CD4-positive, alpha-beta T cell treated with Interleukin-21 for 1 hour (primary cell): ENCODE results near the gene PCDHGA1.
"Not testable (repeated sequence)": the region's sequence is repeated elsewhere in the genome, so short reads cannot be mapped to it uniquely, and the experiment has no call there.

Experiments used
- DNase-seq: peaks from one replicate; pipeline ENCODE4 v3.0.0-alpha.2; 2020

Gene PCDHGA1

GRCh38 chr5:141383345-141383744 lies 53.0 kb downstream of the PCDHGA1 start:
- no peak for DNase-seq

- no peak for DNase-seq
Measured at GRCh38 chr5:141384471-141385267, 54.4 kb downstream of the PCDHGA1 start.

GRCh38 chr5:141387557-141388311 lies 57.4 kb downstream of the PCDHGA1 start, which contains the start of gene PCDHGB4:
TSS of gene PCDHGB4 (plus strand) at chr5:141387698. CDS start at chr5:141387885, 187 bp downstream.
- DNase-seq = peak; percentile 28

GRCh38 chr5:141388661-141389060 lies 58.3 kb downstream of the PCDHGA1 start:
- no peak for DNase-seq

- no peak for DNase-seq
Measured at GRCh38 chr5:141389153-141390042, 59.1 kb downstream of the PCDHGA1 start.

GRCh38 chr5:141392429-141393198 lies 62.3 kb downstream of the PCDHGA1 start, which contains the start of gene PCDHGA8:
TSS of gene PCDHGA8 (plus strand) at chr5:141392633. CDS start at chr5:141392814, 181 bp downstream.
- no peak for DNase-seq

GRCh38 chr5:141393267-141393666 lies 63.0 kb downstream of the PCDHGA1 start:
- DNase-seq = no peak

- not testable (repeated sequence) for DNase-seq
Measured at GRCh38 chr5:141394401-141395187, 64.3 kb downstream of the PCDHGA1 start.

GRCh38 chr5:141397756-141398551 lies 67.6 kb downstream of the PCDHGA1 start, which contains the start of gene PCDHGB5:
TSS of gene PCDHGB5 (plus strand) at chr5:141397947. CDS start at chr5:141398128, 181 bp downstream.
- peak; percentile 49 for DNase-seq

- DNase-seq = no peak
Measured at GRCh38 chr5:141398608-141399007, 68.3 kb downstream of the PCDHGA1 start.

GRCh38 chr5:141399555-141400258 lies 69.4 kb downstream of the PCDHGA1 start:
- DNase-seq = no peak

- no peak for DNase-seq
Measured at GRCh38 chr5:141402553-141403243, 72.4 kb downstream of the PCDHGA1 start, which contains the start of gene PCDHGA9. TSS of gene PCDHGA9 (plus strand) at chr5:141402778. CDS start at chr5:141402953, 175 bp downstream.

- no peak for DNase-seq
Measured at GRCh38 chr5:141403387-141403786, 73.1 kb downstream of the PCDHGA1 start.

- DNase-seq = peak; percentile 47
Measured at GRCh38 chr5:141407790-141408505, 77.6 kb downstream of the PCDHGA1 start, which contains the start of gene PCDHGB6. TSS of gene PCDHGB6 (plus strand) at chr5:141408021. CDS start at chr5:141408203, 182 bp downstream.

GRCh38 chr5:141409598-141410306 lies 79.4 kb downstream of the PCDHGA1 start:
- no peak for DNase-seq

- DNase-seq = no peak
Measured at GRCh38 chr5:141411575-141411974, 81.3 kb downstream of the PCDHGA1 start.
